Measurements from ENCODE around the gene HIC2.
"Not testable (repeated sequence)": the region's sequence is repeated elsewhere in the genome, so short reads cannot be mapped to it uniquely, and the experiment has no call there.

HIC2 gene

DNA sequence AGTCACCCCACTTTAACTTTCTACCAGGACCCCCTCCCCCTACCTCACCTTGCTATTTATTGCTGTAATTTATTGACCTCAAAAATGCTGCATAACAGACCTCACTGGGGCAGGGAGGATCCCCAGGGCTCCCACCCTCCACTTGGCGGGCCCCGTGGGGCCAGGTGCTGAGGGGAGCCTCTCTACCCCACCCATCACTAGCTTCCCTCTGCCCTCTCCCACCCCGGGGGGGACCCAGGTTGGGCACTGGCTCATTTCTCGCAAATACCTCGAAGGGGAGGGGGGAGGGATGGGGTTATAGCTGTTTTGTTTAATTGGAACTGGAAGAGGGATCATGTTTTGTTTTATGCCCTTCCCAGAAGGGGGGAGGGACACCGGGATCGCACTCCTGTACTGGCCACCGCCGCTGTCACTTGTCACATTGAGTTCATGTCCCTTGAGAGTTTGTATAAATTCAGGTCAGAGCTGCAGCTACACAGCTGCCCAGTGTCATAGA, 33.7 kb downstream of the HIC2 start:
- DNase-seq (ENCODE audit: low spot score), result no peak

DNA sequence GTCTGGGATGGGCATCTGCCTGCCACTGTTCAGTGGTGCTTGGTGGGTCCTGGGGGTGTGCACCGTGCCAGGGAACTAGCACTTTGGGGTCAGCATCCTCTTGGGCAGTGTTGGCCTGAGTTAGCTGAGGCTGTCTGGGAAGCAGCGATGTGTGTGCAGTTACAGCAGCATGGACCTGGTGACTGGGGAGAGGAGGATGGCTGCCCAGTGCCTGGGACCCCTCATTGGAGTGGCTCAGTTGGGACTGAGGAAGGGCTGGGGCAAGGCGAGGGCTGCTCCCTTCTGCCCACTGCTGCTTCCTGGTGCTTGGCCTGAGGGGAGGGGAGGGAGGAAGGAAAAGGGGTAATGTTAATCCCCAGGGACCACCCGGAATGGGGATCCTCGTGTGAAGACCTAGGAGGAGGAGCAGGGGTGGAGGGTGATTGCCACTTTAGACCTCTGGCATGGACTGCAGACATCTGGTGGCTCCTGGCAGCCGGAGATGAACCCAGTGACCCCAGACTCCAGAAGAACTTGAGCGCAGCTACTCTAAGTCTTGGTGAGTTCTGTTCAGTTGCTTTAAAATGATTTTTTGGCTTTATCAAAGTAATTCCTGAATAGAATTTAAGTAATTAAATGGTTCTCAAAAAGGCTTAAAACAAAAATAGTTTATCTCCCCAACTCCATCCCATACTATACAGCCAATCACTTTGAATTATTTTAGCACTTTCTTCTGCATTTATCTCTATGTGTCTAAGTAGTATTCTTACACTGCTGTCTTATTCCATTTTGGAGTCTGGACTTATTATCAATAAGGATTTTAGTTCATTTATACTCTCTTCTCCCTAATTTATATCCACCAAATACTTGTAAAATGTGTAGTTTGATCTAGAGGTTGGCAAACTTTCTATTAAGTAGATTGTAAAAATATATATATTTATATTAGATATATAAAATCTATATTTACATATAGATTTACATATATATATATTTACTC, 34.7 kb downstream of the HIC2 start:
- DNase-seq (ENCODE audit: low spot score), result no peak

DNA sequence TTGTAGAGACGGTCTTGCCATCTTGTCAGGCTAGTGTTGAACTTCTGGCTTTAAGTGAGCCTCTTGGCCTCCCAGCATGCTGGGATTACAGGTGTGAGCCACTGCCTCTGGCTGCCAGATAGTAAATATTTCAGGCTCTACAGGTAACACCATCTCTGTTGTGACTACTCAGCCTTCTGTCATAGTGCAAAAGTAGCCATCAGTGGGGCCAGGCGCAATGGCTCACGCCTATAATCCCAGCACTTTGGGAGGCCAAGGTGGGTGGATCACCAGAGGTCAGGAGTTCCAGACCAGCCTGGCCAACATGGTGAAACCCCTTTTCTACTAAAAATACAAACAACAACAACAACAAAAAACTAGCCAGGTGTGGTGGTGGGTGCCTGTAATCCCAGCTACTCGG, 35.5 kb downstream of the HIC2 start:
- DNase-seq (ENCODE audit: low spot score), result not testable (repeated sequence)

GRCh38 chr22:21454998-21455333, 37.8 kb downstream of the HIC2 start:
- DNase-seq (ENCODE audit: low spot score), result not testable (repeated sequence)

DNA sequence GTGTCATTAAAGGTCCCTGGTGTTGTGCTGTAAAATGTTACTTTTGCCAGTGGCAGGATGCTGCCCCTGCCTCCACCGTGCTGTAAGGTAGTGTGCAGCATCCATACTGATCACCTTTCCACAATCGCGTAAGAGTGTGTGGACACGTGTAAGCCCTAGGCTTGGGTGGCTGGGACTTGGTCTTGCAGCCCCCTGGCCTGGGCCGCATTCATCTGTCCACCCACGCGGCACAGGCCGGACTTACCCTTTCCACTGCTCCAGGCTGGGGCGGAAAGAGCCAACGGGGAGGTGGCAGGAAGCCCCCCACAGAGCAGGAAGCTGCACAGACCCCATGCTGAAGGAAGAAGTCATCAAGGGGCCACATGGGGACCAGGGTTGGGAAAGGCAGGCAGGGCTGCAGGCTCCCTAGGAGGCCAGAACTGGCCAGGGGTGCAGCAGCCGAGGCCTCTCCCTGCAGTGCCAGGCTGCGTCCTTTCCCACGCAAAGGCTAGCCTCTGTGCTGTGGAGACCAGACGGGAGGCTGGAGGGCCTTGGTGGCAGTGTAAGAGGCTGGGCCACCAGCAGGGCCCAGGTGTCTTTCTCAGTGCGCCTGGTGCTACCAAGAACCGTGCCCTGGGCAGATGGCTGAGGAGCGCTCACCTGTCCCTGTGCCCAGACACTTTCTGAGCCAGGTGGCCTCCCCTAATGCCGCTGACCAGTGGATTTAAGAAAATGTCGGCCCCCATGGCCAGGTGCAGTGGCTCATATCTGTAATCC, 38.3 kb downstream of the HIC2 start:
- DNase-seq (ENCODE audit: low spot score), result no peak

GRCh38 chr22:21457023-21457787, 40.0 kb downstream of the HIC2 start:
- DNase-seq (ENCODE audit: low spot score), result peak; percentile 39

- DNase-seq (ENCODE audit: low spot score), result not testable (repeated sequence)
These were observed 45.5 kb downstream of the HIC2 start for GRCh38 chr22:21462672-21463071.

- not testable (repeated sequence) for DNase-seq (ENCODE audit: low spot score)
These were observed 50.4 kb downstream of the HIC2 start, which contains the start of gene TMEM191C for GRCh38 chr22:21467337-21468193. Gene TMEM191C (plus strand): TSS chr22:21467387. CDS start chr22:21467460, 73 bp downstream.

DNA sequence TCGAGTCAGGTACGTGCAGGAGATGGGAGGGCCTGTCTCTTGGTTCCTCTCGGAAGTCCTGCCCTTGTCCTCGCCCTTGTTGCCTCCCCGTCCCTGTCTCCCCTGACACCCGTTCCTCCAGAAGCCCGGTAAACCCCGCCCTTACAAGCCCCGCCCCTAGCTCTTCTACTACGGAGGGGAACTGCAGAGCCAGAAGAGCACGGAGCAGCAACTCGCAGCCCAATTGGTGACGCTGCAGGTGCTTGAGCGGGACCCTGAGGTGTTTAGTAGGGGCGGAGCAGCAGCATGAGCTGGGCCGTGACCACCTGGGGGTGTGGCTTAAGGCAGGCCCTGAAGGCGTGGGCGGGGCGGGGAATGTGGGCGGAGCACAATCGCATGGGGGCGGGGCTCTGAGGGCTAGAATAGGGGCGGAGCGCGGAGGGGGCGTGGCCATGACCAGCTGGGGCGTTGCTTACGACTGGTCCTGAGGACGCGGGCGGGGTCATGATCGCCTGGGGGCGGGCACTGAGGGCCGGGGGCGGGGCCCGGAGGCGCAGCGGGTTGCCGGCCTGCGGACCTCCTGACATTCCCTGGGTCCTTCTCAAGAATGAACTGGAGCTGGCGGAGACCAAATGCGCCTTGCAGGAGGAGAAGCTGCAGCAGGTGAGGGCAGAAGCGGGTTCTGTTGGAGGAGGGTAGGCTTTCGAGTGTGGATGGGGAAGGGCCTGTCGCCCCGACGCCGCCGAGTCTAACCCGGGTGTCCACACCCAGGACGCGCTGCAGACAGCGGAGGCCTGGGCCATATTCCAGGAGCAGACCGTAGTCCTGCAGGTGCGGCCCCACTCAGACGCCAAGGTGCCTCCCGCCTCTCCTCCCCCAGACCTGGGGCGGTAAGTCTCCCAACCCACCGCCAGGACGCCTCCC, 51.3 kb downstream of the HIC2 start:
- DNase-seq (ENCODE audit: low spot score), result not testable (repeated sequence)

GRCh38 chr22:21469097-21469994, 52.2 kb downstream of the HIC2 start:
- not testable (repeated sequence) for DNase-seq (ENCODE audit: low spot score)

DNA sequence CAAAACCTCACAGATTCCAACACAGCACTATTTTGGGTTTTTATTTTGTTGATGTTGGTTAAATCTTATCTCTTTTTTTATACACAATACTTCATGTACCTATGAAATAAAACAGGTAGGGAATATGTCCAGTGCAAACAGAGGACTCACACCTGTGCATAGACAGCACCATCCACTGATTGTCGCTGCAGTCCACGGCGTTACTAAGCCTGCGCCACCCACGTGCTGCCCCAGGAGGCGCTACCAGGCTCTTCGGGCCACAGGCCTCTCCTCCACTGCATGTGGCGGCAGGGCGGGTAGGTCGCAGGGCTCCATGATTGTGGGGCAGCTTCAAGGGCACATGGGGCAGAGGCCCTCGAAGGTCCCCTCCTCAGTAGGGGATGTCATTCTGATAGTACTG, 55.8 kb downstream of the HIC2 start:
- DNase-seq (ENCODE audit: low spot score), result not testable (repeated sequence)

GRCh38 chr22:21473664-21474063, 56.5 kb downstream of the HIC2 start:
- DNase-seq (ENCODE audit: low spot score), result not testable (repeated sequence)

DNA sequence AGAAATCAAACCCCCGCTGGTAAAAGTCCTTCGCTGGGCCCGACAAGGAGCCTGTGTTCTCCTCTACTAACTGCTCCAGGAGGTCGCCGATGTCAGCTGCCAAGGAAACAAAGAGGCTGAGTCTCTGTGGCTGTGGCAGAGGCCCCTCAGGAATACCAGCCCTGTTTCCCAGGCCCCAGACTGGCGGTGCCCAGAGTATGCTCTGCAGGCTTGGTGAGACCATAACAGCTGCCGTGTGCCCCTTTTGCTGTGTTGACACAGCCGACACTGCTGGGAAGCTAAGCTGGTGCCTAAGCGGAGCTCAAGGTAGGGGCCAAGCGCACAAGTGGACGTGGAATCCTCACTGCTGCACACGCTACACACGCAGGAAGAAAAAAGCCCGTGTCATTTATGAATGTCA, 66.9 kb downstream of the HIC2 start:
- DNase-seq (ENCODE audit: low spot score), result not testable (repeated sequence)

- not testable (repeated sequence) for DNase-seq (ENCODE audit: low spot score)
These were observed 70.6 kb downstream of the HIC2 start for GRCh38 chr22:21487723-21488122.

GRCh38 chr22:21489149-21489680, 72.0 kb downstream of the HIC2 start:
- DNase-seq (ENCODE audit: low spot score), result not testable (repeated sequence)

DNA sequence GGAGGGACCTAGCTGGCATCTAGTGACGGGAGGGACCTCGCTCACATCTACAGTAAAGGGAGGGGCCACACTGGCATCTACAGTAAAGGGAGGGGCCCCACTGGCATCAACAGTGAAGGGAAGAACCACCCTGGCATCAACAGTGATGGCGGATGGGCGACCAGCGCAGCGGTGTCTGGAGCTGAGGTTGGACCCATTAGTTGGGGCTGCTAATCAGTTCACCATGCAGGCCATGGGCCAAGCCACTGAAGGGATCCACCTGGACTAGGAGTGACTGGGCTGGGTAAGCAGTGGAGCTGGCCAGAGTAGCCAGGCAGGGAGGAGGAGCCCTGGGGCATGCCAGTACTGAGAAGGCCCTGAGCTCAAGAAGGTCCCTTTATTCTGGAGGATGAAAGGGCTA, 73.4 kb downstream of the HIC2 start:
- DNase-seq (ENCODE audit: low spot score), result not testable (repeated sequence)

DNA sequence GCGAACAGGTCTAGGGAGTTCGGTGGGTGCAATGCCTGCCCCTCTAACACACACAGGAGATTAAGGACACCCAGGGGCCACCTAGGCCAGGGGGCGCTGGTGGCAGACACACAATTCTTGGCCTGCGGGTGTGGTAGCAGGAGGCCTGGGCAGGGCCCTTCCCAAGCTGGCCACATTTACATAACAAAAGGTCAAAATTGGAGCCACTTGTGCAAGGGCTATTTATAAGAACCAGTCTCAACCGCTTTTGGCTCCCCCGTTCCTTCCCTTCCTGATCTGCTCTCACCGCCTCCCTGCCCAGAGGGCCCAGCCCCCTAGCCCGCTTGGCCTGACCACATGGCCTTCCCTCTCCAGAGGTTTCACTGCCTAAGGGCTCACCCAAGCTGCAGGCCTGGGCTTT, 75.1 kb downstream of the HIC2 start:
- not testable (repeated sequence) for DNase-seq (ENCODE audit: low spot score)
